DMS79 treated with DMSO at 0.1 percent for 48 hours (cell line): ENCODE results near the gene SEMA4F.

Source experiments
- DNase-seq: peaks from one replicate; lab custom pipeline; 2025; lab: John Stamatoyannopoulos, UW

SEMA4F gene

GRCh38 chr2:74668087-74668486, 14.0 kb downstream of the SEMA4F start:
- DNase-seq: no peak

GRCh38 chr2:74670263-74670662, 16.2 kb downstream of the SEMA4F start:
- no peak for DNase-seq

DNA sequence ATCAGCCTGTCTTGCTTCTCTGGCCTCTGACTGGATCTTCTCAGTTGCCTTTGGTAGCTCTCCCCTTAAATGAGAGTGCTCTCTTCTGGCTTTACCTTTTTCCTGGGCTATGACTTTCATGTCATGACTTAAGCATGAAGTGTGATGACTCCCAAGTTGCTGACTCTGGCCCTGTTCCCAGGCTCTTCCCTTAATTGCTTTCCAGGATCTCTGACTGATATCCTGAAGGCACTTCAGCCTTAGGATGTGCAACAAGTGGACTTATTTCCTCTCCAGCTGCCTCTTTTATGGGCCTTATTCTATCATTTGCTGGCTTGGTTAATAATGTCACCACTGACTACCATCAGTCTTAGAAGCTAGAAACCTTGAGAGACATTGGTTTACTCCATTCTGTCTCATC, 17.4 kb downstream of the SEMA4F start:
- no peak for DNase-seq

DNA sequence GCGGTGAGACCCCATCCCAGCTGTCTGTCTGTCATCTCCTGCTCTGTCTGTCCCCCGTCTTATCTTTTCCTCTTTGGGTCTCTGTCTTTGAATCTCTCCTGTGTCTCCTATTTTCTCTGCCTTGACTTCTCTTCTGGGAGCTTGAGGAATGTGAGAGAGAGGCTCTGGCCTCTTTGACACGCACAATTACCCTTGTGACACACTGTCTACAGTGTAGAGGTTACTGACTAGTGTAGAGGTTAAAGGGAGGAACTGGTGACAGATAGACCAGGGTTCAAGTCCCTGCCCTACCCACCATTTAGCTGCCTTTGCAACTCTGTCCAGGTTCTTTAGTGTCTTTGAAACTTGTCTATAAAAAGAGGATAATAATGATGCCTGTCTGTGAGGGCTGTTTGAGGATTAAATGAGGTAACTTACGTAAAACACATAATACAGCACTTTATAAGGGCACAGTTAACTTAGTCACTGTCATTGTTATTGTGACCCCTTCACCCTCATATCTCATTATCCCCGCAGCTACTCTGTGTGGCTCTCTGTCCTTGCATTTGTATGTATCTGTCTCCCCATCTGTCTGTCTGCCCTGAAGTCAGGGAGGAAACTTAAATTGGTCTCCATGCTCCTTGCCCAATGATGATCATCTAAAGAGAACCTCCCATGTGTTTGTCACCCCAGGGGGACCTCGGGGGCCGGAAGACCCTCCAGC, 19.9 kb downstream of the SEMA4F start:
- no peak for DNase-seq

- no peak for DNase-seq
Observed at GRCh38 chr2:74675090-74675489, 21.0 kb downstream of the SEMA4F start.

DNA sequence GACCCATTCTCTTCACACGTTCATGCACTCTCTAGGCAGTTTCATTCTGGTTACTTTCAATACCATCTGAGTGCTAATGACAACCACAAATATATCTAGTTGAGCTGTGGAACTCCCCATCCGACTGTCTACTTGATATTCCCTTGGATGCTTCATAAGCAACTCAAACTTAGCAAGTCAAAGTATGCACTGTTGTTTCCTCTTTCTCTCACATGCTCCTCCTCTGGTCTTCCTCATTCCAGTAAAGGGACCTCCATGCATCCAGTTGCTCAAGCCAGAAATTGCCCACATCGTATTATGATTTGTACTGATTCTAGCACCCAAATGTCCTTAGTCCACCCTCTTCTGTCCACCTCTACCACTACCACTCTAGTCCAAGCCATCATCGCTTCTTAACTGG, 22.3 kb downstream of the SEMA4F start:
- DNase-seq: no peak

DNA sequence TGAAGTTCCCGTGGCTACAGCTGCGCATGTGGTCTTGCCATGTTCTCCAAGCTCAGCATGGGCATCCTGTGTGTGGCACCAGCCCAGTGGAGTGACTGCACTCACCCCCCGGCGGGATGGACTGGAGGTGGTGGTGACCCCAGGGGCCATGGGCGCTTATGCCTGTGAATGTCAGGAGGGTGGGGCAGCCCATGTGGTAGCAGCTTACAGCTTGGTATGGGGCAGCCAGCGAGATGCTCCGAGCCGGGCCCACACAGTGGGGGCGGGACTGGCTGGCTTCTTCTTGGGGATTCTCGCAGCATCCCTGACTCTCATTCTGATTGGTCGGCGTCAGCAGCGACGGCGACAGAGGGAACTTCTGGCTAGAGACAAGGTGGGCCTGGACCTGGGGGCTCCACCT, 25.6 kb downstream of the SEMA4F start:
- DNase-seq: no peak

- DNase-seq: no peak
Observed at GRCh38 chr2:74682501-74682900, 28.5 kb downstream of the SEMA4F start.

DNA sequence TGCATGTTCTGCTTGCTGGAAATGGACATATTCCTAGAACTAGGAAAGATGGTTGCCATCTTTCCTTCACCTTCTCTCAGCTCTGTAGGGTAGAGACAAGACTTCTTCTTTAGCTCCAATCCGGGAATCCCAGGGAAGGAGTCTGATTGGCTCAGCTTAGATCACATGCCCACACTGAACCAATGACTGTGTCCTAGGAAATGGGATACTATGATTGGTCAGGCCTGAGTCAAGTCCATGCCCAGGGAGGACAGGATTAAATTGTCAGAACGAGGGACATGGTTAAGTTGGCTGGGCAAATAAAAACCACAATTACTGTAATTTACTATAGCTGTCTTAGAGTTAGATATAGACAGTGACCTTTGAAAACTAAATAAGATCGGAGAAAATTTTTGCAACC, 31.4 kb downstream of the SEMA4F start:
- DNase-seq: no peak

GRCh38 chr2:74688881-74689280, 34.8 kb downstream of the SEMA4F start:
- DNase-seq: no peak

- DNase-seq: no peak
Observed at GRCh38 chr2:74689671-74690070, 35.6 kb downstream of the SEMA4F start.

DNA sequence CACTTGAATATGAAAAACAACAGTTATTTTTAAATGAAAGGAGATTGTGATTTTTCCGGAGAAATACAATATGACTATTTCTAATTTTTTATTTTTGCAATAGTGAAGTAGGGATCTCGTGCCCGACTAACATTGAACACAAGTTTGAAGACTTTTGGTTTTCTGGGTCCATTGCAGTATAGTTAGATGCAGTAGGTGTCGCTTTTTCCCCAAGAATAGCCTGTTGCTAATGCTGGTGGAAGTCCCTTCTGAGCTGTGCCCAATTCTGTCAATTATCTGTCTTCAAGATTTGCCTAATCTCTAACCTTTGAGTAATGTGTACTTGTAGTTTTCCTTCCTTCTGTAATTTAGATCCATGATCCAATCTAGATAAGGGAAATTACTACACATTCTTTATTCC, 36.5 kb downstream of the SEMA4F start:
- DNase-seq: peak; percentile 72

DNA sequence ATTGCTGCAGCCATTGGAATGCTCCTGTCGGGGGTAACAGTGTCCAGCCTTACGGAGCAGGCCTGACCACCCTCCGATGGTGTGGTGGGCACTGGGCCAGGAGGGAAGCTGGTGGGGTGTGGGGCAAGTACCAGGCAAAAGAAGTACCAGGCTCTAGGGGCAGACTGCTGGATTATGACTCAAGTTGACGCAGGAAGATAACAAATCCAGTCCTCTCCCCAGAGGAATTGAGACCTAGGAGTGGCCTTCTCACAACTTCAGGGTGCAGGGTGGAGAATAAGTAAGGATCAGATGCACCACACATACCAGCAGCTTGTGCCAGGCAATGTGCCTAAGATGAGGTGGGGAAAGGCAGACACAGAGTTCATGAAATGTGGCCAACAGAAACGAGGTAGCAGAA, 37.9 kb downstream of the SEMA4F start:
- no peak for DNase-seq

- no peak for DNase-seq
Observed at GRCh38 chr2:74693213-74693612, 39.2 kb downstream of the SEMA4F start.

DNA sequence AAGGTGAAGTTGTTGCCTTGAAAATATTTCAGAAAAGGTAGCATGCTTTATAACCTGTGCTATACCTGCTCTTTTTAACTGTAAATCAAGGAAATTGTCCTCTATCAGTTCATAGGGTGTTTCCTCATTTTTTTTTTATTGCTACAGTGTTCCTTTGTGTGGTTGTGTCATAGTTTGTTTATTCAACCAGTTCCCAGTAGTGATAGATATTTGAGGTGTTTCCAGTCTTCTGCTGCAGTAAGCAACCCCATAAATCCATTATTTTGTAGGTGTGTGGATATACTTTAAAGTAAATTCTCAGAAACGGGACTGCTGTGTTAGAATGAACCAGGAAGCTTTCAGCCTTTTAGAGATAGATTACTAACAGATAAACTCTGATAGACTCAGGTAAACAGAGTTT, 39.6 kb downstream of the SEMA4F start:
- DNase-seq: no peak

DNA sequence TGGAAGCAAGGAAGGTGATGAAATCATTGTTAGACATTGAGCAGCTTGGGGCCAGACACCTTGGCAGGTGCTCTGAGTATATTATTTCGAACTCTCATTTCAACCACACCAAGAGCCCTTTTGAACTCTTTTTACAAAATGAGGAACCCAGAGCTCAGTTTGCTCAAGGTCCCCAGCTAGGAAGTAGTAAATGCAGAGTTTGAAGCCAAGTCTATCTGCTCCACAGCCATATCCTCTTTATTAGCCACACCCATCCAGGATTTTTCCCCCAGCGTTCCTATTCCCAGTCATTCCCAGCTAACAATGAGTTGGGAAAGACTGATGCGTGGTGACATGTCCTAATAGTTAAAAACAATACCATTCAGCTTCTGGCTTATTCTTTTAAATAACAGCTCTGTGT, 40.2 kb downstream of the SEMA4F start:
- no peak for DNase-seq

DNA sequence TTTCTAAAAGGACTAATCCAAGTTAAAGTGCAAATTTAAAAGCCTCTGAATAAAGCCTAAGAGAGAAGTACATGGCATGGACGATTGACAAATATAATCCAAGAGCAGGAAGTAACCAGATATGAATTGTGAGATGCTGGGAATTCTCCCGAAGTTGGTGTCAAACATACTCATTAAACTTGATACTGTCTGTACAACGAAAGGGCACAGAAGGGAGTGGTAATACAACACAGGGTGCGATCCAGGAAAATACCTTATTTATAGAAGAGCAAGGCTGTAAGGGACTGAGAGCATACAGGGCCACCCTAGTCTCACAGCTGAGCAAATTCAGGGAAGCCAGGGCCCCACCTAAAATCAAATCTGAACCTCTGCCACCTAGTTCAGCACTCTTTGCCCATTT, 41.6 kb downstream of the SEMA4F start:
- no peak for DNase-seq

GRCh38 chr2:74696829-74697228, 42.8 kb downstream of the SEMA4F start:
- DNase-seq: no peak

- no peak for DNase-seq
Observed at GRCh38 chr2:74700643-74701372, 46.8 kb downstream of the SEMA4F start.

- peak; percentile 84 for DNase-seq
Observed at GRCh38 chr2:74702001-74702715, 48.1 kb downstream of the SEMA4F start.

- DNase-seq: no peak
Observed at GRCh38 chr2:74703373-74703772, 49.3 kb downstream of the SEMA4F start.

- DNase-seq: no peak
Observed at GRCh38 chr2:74704216-74704615, 50.2 kb downstream of the SEMA4F start.

- no peak for DNase-seq
Observed at GRCh38 chr2:74706741-74707140, 52.7 kb downstream of the SEMA4F start.
